Activated naive CD8-positive, alpha-beta T cell treated with anti-CD3 and anti-CD28 coated beads, Interleukin-2, amount 50 U/mL, for 24 hours (primary cell): ENCODE data around the gene SYK.
"Not testable (repeated sequence)": the region's sequence is repeated elsewhere in the genome, so short reads cannot be mapped to it uniquely, and the experiment has no call there.

ENCODE experiments used
- ATAC-seq: fragments of 150-1000 bp; cut with Tn5 transposase; one replicate; pipeline ENCODE4 v1.10.0; 2021
- DNase-seq: peaks from one replicate; pipeline ENCODE4 v3.0.0; 2021
- H3K27ac Mint-ChIP-seq: one replicate; pipeline ENCODE4 v1.8.0; 2021; ENCODE audit warnings: mild to moderate bottlenecking, mixed read lengths
- H3K27me3 Mint-ChIP-seq: one replicate; pipeline ENCODE4 v1.8.0; 2021; ENCODE audit warnings: mixed read lengths
- H3K36me3 Mint-ChIP-seq: one replicate; pipeline ENCODE4 v1.8.0; 2021; ENCODE audit warnings: low read depth, mixed read lengths
- H3K4me1 Mint-ChIP-seq: one replicate; pipeline ENCODE4 v1.8.0; 2021; ENCODE audit warnings: mixed read lengths
- H3K4me3 Mint-ChIP-seq: one replicate; pipeline ENCODE4 v1.8.0; 2021; ENCODE audit warnings: mild to moderate bottlenecking, moderate library complexity, mixed read lengths
- H3K9me3 Mint-ChIP-seq: one replicate; pipeline ENCODE4 v1.8.0; 2021; ENCODE audit warnings: mixed read lengths

SYK gene

DNA sequence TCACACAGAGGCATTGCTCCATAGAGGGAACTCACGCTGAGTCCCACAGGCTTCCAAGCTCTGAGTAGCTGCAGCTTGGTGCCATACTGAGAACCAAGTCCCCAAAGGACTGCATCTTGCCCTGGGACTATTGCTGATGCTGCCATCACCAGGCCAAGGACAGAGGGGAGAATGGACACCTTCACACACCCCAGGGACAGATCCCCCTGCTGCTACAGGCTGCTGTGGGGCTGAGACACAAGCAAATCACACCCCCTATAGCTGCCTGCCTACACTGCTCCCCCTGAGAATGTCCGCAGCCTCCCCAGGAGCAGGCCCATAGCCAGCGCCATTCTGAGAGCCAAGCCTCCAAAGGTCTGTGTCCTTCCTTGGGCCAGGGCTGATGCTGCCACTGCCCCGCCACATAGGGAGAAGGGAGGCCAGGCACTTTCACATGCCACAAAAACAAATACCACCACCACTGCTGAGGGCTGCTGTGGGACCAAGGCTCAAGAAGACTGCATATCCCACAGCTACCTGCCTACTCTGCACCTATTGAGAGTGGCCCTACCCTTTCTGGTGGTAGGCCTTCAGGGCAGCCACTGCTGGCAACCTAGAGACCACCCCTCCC, 81.5 kb downstream of the SYK start:
- Mint-ChIP-seq H3K9me3 (peaks cover 10% of the 10 kb centered on the region), H3K4me3 (no peak overlapping the region), H3K27me3 (no peaks in the 10 kb centered on the region), H3K27ac (no peak overlapping the region), H3K36me3 (peaks cover 2% of the 10 kb centered on the region), H3K4me1 (peaks cover 2% of the 10 kb centered on the region)
- ATAC-seq (no peak), DNase-seq (no peak)

DNA sequence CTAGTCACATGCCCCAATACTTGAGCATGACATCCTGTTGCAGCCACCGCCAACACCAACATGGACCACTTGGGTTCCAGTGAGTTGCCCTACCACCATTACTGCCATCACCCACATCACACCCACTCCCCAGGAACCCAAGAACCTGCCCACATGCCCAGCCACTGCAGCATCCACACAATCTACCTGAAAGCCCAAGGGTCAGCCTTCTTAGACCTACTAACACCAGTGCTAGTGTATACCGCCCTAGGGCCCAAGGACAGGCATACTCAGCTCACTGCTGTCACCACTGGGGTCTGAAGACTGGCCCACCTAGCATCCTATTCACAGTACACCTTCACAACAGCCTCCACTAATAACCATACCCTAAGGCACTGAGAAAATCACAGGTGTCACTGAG, 82.0 kb downstream of the SYK start:
- H3K9me3 Mint-ChIP-seq = peaks cover 10% of the 10 kb centered on the region
- H3K4me1 Mint-ChIP-seq = peaks cover 2% of the 10 kb centered on the region
- H3K27ac Mint-ChIP-seq = no peak overlapping the region
- DNase-seq (no peak), ATAC-seq (no peak)
- H3K36me3 Mint-ChIP-seq = peaks cover 2% of the 10 kb centered on the region
- H3K27me3 Mint-ChIP-seq = no peaks in the 10 kb centered on the region
- H3K4me3 Mint-ChIP-seq = no peak overlapping the region

DNA sequence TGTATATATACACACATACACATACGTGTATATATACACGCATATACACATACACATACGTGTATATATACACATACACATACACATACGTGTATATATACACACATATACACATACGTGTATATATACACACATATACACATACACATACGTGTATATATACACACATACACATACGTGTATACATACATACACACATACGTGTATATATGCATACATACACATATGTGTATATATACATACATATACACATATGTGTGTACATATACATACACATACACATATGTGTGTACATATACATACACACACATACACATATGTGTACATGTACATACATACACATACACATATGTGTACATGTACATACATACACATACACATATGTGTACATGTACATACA, 82.6 kb downstream of the SYK start:
- no peak overlapping the region for H3K4me3 Mint-ChIP-seq
- peaks cover 2% of the 10 kb centered on the region for H3K4me1 Mint-ChIP-seq
- H3K9me3 Mint-ChIP-seq = peaks cover 10% of the 10 kb centered on the region
- DNase-seq (no peak), ATAC-seq (no peak)
- H3K36me3 Mint-ChIP-seq = peaks cover 2% of the 10 kb centered on the region
- H3K27me3 Mint-ChIP-seq = no peaks in the 10 kb centered on the region
- H3K27ac Mint-ChIP-seq = no peak overlapping the region

DNA sequence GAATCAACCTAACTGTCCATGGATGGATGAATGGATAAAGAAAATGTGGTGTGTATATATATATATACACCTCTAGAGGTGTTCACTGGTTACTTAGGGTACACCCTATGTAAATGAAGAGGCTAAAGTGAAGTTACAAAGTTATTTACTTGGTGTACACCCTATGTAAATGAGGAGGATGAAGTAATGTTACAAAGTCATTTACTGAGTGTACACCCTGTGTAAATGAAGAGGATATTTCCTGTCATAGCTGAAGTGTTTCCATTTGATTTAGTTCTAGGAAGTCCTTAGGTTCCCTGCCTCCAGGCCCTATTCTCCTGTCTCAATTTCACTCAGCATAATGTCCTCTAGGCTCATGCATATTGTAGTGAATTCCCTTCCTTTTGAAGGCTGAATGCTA, 85.2 kb downstream of the SYK start:
- not testable (repeated sequence) for H3K4me1 Mint-ChIP-seq

DNA sequence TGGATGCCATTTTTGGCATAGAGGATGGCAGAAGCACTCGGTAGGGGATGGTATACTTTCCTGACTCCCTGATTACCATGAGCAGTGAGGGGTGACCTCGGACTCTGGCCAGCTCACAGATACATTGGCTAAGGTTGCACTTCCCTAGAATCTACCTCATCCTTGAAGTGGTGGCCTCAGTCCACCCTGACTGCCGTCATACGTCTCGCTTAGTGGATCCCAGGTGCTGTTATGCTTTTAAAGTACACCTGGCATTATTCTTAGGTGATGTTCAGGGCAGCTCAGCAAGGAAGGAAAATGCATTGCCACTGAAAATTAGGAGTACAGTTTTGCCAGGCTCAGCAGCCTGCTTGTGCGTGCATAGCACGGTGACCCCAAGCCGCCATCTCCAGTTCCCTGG, 87.3 kb downstream of the SYK start:
- Mint-ChIP-seq H3K4me3 (no peak overlapping the region), H3K4me1 (no peaks in the 10 kb centered on the region), H3K27ac (no peak overlapping the region), H3K27me3 (no peaks in the 10 kb centered on the region), H3K36me3 (peaks cover 2% of the 10 kb centered on the region), H3K9me3 (peaks cover 10% of the 10 kb centered on the region)
- DNase-seq (no peak), ATAC-seq (no peak)

More for the DNA sequence above, 85.2 kb downstream of the SYK start:
- not testable (repeated sequence) for ATAC-seq, H3K27me3 Mint-ChIP-seq, DNase-seq, H3K36me3 Mint-ChIP-seq, H3K4me3 Mint-ChIP-seq, H3K27ac Mint-ChIP-seq
- peaks cover 10% of the 10 kb centered on the region for H3K9me3 Mint-ChIP-seq

DNA sequence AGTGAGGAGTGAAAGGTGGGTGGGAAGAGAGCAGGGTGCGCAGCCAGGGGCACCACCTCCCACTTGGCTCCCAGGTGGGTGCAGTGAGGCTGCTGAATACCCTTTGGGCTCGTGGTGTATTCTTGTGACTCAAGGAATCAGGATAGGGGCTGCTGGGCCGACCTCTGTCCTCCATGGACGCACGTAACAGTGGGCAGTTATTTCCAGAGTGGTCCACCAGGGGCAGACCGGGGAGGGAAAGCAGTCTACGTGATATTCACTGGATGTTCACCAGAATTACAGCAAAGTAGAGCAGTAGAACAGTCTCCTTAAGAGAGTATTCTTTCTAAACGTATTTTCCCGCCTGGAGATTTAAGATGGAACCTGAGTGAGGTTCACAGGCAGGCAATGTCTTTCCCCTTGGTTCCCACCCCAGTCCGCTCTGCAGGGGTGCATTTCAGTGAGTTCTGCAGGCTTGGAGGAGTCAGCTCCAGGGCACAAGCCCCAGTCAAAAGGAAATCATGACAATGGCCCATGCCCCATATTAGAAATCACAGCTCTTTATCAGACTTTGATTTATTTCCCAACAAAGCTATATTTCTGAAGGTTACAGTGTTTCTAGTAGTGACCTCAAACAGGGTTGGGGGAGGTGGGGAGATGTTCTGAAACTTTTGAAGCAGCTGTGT, 88.7 kb downstream of the SYK start:
- ATAC-seq (no peak), DNase-seq (no peak)
- no peak overlapping the region for H3K27ac Mint-ChIP-seq
- H3K4me3 Mint-ChIP-seq = no peak overlapping the region
- no peaks in the 10 kb centered on the region for H3K27me3 Mint-ChIP-seq
- H3K4me1 Mint-ChIP-seq = no peaks in the 10 kb centered on the region
- peaks cover 2% of the 10 kb centered on the region for H3K36me3 Mint-ChIP-seq
- peaks cover 5% of the 10 kb centered on the region for H3K9me3 Mint-ChIP-seq

DNA sequence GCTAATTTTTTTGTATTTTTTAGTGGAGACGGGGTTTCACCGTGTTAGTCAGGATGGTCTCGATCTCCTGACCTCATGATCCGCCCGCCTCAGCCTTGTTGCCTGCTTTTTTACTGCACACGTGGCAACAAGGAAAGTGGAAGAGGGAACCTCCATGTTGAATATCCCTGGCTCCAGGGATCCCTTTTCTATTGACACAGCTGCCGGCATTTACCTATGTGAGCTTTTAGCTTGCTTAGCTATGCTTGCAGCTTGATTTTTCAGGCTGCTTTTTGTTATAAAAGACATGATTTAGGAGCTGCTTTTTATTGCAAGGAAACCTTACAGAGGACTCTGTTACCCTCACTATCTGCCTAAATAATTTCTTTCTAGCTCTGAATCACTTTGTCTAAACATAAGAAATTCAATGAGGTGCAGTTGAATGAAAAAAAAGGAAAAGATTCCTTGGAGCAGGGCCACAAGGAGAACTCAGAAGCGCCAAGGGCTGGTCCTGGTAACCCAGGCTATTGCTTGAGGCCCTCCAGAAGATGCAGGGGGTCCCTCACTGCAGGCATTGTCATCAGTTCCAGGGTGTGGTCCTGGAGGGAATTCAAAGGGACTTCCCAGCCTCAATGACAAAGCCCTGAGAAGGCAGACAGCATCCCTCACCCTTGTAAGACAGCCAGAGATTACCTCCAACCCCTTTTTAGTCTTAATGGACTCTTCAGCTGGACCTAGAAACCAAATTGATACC, 89.9 kb downstream of the SYK start:
- H3K27me3 Mint-ChIP-seq = no peaks in the 10 kb centered on the region
- no peak overlapping the region for H3K4me3 Mint-ChIP-seq
- no peaks in the 10 kb centered on the region for H3K36me3 Mint-ChIP-seq
- H3K9me3 Mint-ChIP-seq = no peaks in the 10 kb centered on the region
- ATAC-seq (no peak), DNase-seq (no peak)
- no peak overlapping the region for H3K27ac Mint-ChIP-seq
- H3K4me1 Mint-ChIP-seq = no peaks in the 10 kb centered on the region

DNA sequence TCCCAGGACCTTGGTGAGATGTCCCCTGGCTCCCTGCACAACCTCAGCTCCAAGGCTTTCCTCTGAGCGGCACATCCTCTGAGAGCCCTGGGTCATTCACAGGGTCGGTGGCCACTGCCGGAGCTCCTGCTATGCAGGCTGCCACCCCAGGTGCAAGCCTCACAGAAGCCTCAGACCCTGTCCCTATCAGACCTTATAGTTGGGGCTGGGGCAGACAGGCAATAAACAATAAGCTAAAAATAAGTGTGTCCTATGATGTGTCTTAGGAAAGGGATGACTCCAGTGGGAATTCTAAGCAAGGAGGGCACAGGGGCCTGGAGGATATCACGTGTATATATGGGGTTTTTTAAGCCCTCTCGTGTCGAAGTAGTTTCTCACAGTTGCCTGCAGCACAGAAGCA, 91.3 kb downstream of the SYK start:
- Mint-ChIP-seq H3K36me3 (no peaks in the 10 kb centered on the region), H3K4me1 (no peaks in the 10 kb centered on the region), H3K9me3 (no peaks in the 10 kb centered on the region), H3K4me3 (no peak overlapping the region), H3K27me3 (no peaks in the 10 kb centered on the region), H3K27ac (no peak overlapping the region)
- ATAC-seq (no peak), DNase-seq (no peak)

DNA sequence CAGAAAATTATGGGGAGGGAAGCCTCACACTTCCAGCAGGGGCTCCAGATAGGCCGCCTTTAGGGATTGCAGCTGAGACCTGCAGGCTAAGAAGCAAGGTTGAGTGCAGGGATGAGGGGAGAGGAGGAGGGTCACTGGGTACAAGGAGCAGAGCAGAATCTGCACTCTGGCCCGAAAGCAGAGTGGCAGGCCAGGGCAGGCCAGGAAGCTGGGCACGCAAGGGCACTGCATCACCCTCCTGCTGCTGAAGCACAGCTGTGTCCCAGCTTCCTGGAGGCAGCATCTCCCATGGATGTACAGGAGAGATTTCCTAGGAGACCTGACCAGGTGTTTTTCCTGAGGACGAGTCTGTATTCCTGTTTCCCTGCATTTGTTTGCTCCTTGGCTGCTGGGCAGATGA, 92.1 kb downstream of the SYK start:
- Mint-ChIP-seq H3K4me3 (no peak overlapping the region), H3K27ac (no peak overlapping the region), H3K36me3 (no peaks in the 10 kb centered on the region), H3K27me3 (no peaks in the 10 kb centered on the region), H3K4me1 (no peaks in the 10 kb centered on the region), H3K9me3 (no peaks in the 10 kb centered on the region)
- no peak for ATAC-seq
- DNase-seq = no peak

DNA sequence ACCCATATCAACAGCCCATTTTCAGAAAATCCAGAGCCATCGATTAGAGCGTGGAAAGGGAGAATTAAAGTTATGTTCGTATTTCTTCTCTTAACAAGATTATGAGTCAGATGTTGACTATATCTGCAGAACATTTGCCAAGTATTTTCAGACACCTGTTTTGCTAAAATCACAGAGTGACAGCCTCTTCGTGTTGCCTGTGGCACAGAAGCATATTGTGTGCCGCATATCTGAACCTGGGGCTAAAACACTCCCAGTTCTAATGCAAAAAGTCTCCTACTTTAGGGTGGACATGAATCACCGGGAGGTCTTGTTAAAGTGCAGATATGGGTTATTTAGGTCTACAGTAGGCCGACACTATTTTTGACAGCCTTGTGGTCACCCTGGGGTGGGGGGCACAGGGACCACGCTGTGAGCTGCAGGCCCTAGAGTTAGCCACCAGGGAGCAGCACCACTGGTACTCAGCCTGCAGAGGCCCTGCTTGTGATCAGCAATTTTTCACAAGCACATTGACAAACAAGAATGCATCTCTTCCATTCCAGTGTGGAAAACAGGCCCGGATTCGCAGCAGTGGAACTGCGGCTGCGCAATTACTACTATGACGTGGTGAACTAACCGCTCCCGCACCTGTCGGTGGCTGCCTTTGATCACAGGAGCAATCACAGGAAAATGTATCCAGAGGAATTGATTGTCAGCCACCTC, 93.5 kb downstream of the SYK start:
- H3K9me3 Mint-ChIP-seq = no peaks in the 10 kb centered on the region
- no peak overlapping the region for H3K27ac Mint-ChIP-seq
- no peaks in the 10 kb centered on the region for H3K36me3 Mint-ChIP-seq
- H3K4me3 Mint-ChIP-seq = no peak overlapping the region
- H3K4me1 Mint-ChIP-seq = no peaks in the 10 kb centered on the region
- ATAC-seq (no peak), DNase-seq (no peak)
- no peaks in the 10 kb centered on the region for H3K27me3 Mint-ChIP-seq

DNA sequence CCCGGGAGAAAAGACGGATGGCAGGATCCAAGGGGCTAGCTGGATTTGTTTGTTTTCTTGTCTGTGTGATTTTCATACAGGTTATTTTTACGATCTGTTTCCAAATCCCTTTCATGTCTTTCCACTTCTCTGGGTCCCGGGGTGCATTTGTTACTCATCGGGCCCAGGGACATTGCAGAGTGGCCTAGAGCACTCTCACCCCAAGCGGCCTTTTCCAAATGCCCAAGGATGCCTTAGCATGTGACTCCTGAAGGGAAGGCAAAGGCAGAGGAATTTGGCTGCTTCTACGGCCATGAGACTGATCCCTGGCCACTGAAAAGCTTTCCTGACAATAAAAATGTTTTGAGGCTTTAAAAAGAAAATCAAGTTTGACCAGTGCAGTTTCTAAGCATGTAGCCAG, 94.2 kb downstream of the SYK start:
- no peak for DNase-seq
- ATAC-seq = no peak
- H3K27me3 Mint-ChIP-seq = no peaks in the 10 kb centered on the region
- no peak overlapping the region for H3K27ac Mint-ChIP-seq
- no peaks in the 10 kb centered on the region for H3K4me1 Mint-ChIP-seq
- no peak overlapping the region for H3K4me3 Mint-ChIP-seq
- H3K9me3 Mint-ChIP-seq = no peaks in the 10 kb centered on the region
- no peaks in the 10 kb centered on the region for H3K36me3 Mint-ChIP-seq

DNA sequence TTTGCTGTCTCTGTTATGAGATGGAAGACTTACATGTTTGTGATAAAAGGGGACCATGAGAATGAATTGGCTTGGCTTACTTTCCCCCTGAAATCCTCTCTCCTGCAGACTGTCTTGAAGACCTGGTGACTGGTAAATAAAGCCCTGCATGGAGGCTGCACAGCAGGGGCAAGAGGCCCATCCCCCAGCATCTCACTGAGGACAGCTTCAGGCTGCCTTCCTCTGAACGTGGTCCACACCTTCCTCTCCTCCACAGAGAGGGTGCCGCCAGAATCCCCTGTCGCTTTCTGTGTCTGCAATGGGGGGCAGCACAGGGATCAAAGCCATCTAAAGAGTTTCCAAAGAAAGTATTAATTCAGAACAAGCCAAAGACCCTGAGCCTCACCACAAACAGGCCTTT, 94.6 kb downstream of the SYK start:
- ATAC-seq (no peak), DNase-seq (no peak)
- no peaks in the 10 kb centered on the region for H3K9me3 Mint-ChIP-seq
- no peaks in the 10 kb centered on the region for H3K36me3 Mint-ChIP-seq
- no peaks in the 10 kb centered on the region for H3K4me1 Mint-ChIP-seq
- no peaks in the 10 kb centered on the region for H3K27me3 Mint-ChIP-seq
- H3K4me3 Mint-ChIP-seq = no peak overlapping the region
- H3K27ac Mint-ChIP-seq = no peak overlapping the region

DNA sequence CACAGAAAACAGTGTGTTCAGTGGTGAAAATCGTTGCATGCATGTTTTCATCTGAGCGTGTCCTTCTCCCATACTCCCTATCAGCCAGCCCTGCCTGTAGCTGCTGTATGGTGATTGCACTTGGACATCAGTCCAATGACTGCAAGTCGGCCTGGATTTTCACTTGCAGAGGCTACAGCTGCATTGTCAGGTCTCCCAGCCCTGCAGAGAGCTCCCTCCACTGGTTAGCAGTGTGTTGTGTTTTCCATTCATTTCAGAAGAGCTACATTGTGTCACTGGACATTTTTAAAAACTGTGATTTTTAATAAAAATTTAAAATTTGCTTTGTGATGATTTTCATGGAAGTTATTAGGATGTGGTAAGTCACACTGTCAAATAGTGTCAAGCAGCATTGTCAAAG, 96.6 kb downstream of the SYK start:
- no peak overlapping the region for H3K27ac Mint-ChIP-seq
- no peaks in the 10 kb centered on the region for H3K4me1 Mint-ChIP-seq
- H3K4me3 Mint-ChIP-seq = no peak overlapping the region
- H3K36me3 Mint-ChIP-seq = no peaks in the 10 kb centered on the region
- DNase-seq = no peak
- no peaks in the 10 kb centered on the region for H3K9me3 Mint-ChIP-seq
- no peak for ATAC-seq
- no peaks in the 10 kb centered on the region for H3K27me3 Mint-ChIP-seq

DNA sequence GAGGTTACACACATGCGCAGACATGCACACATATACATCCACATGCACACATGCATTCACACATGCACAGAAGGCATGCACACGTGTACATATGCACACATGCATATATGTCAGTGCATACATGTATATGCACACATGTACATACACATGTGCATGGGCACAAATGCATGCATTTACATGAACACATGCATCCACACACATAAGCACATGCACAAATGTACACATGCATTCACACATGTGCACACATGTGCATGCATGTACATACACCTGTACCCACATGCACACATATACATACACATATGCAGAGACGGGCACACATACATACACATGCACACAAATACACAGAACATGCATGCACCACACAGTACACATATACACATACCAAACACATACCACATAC, 97.7 kb downstream of the SYK start:
- Mint-ChIP-seq H3K27me3 (no peaks in the 10 kb centered on the region), H3K9me3 (no peaks in the 10 kb centered on the region), H3K27ac (no peak overlapping the region), H3K4me3 (no peak overlapping the region), H3K36me3 (no peaks in the 10 kb centered on the region), H3K4me1 (no peaks in the 10 kb centered on the region)
- no peak for ATAC-seq
- DNase-seq = no peak

DNA sequence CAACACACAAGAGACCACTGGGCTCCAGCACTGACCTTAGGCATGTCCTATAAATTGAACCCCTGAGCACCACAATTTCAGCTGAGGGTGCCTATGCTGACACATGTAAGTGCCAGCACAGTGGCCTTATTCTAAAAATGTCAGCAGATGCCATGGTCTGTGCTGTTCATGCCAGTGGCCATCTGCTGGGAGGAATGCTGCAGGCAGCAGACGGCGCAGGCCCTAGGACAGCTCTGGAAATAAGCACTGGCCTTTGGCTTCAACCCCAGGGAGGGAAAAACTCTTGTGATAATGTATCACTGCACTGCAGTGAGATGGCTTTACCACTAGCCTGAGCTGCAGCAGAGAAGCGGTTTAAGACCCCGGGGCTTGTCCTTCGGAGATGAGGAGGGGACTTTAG, 98.5 kb downstream of the SYK start:
- DNase-seq (no peak), ATAC-seq (no peak)
- H3K9me3 Mint-ChIP-seq = no peaks in the 10 kb centered on the region
- H3K4me1 Mint-ChIP-seq = no peaks in the 10 kb centered on the region
- H3K4me3 Mint-ChIP-seq = no peak overlapping the region
- no peaks in the 10 kb centered on the region for H3K36me3 Mint-ChIP-seq
- no peaks in the 10 kb centered on the region for H3K27me3 Mint-ChIP-seq
- no peak overlapping the region for H3K27ac Mint-ChIP-seq
